Activated naive CD8-positive, alpha-beta T cell (primary cell): ENCODE measurements around the gene HBS1L.

Experiments
- H3K27ac Mint-ChIP-seq: one replicate; pipeline ENCODE4 v1.8.0; 2021; ENCODE audit warnings: mixed read lengths
- H3K27me3 Mint-ChIP-seq: one replicate; pipeline ENCODE4 v1.8.0; 2021; ENCODE audit warnings: mixed read lengths
- H3K36me3 Mint-ChIP-seq: one replicate; pipeline ENCODE4 v1.8.0; 2021; ENCODE audit warnings: mixed read lengths
- H3K4me1 Mint-ChIP-seq: one replicate; pipeline ENCODE4 v1.8.0; 2021; ENCODE audit warnings: low read depth, mixed read lengths
- H3K4me3 Mint-ChIP-seq: one replicate; pipeline ENCODE4 v1.8.0; 2021; ENCODE audit warnings: mild to moderate bottlenecking, mixed read lengths
- H3K9me3 Mint-ChIP-seq: one replicate; pipeline ENCODE4 v1.8.0; 2021; ENCODE audit warnings: low read depth, mixed read lengths

HBS1L gene

GRCh38 chr6:134982161-134982560 lies 72.5 kb downstream of the HBS1L start:
- Mint-ChIP-seq H3K4me3 (no peak overlapping the region), H3K4me1 (peaks cover 49% of the 10 kb centered on the region), H3K27ac (no peak overlapping the region), H3K9me3 (no peaks in the 10 kb centered on the region), H3K36me3 (peaks cover 38% of the 10 kb centered on the region), H3K27me3 (no peaks in the 10 kb centered on the region)

GRCh38 chr6:134980846-134981245 lies 73.8 kb downstream of the HBS1L start:
- peaks cover 47% of the 10 kb centered on the region for H3K36me3 Mint-ChIP-seq
- H3K27ac Mint-ChIP-seq = peak overlapping the region; percentile 85
- H3K4me1 Mint-ChIP-seq = peaks cover 49% of the 10 kb centered on the region
- no peaks in the 10 kb centered on the region for H3K27me3 Mint-ChIP-seq
- H3K4me3 Mint-ChIP-seq = peak overlapping the region; percentile 49
- H3K9me3 Mint-ChIP-seq = no peaks in the 10 kb centered on the region

GRCh38 chr6:134979142-134979541 lies 75.5 kb downstream of the HBS1L start:
- Mint-ChIP-seq H3K27ac (peak overlapping the region; percentile 83), H3K4me1 (peaks cover 43% of the 10 kb centered on the region), H3K9me3 (no peaks in the 10 kb centered on the region), H3K4me3 (peak overlapping the region; percentile 56), H3K36me3 (peaks cover 49% of the 10 kb centered on the region), H3K27me3 (no peaks in the 10 kb centered on the region)

DNA sequence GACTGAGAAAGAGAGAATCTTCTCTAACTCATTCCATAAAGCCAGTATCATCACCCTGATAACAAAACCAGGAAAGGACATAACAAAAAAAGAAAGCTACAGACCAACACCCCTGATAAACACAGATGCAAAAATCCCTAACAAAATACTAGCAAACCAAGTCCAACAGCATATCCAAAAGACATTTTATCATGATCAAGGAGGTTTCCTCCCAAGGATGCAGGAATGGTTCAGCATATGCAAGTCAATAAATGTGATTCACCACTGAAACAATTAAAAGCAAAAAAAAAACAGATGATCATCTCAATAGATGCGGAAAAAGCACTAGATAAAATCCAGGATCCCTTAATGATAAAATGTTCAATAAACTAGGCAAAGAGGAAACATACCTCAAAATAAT lies 80.3 kb downstream of the HBS1L start:
- Mint-ChIP-seq H3K4me3 (no peak overlapping the region), H3K36me3 (peaks cover 38% of the 10 kb centered on the region), H3K27ac (no peak overlapping the region), H3K4me1 (peaks cover 9% of the 10 kb centered on the region), H3K9me3 (no peaks in the 10 kb centered on the region), H3K27me3 (no peaks in the 10 kb centered on the region)

- peaks cover 2% of the 10 kb centered on the region for H3K4me1 Mint-ChIP-seq
- no peaks in the 10 kb centered on the region for H3K9me3 Mint-ChIP-seq
- H3K36me3 Mint-ChIP-seq = peaks cover 29% of the 10 kb centered on the region
- H3K27me3 Mint-ChIP-seq = no peaks in the 10 kb centered on the region
- no peak overlapping the region for H3K4me3 Mint-ChIP-seq
- H3K27ac Mint-ChIP-seq = no peak overlapping the region
Measured at GRCh38 chr6:134967711-134968110, 86.9 kb downstream of the HBS1L start.

- peaks cover 47% of the 10 kb centered on the region for H3K36me3 Mint-ChIP-seq
- no peak overlapping the region for H3K27ac Mint-ChIP-seq
- peaks cover 3% of the 10 kb centered on the region for H3K9me3 Mint-ChIP-seq
- peaks cover 2% of the 10 kb centered on the region for H3K4me1 Mint-ChIP-seq
- H3K27me3 Mint-ChIP-seq = no peaks in the 10 kb centered on the region
- H3K4me3 Mint-ChIP-seq = no peak overlapping the region
Measured at GRCh38 chr6:134964451-134965203, 90.0 kb downstream of the HBS1L start.

- Mint-ChIP-seq H3K36me3 (peaks cover 52% of the 10 kb centered on the region), H3K4me1 (no peaks in the 10 kb centered on the region), H3K27ac (no peak overlapping the region), H3K9me3 (peaks cover 3% of the 10 kb centered on the region), H3K27me3 (no peaks in the 10 kb centered on the region), H3K4me3 (no peak overlapping the region)
Measured at GRCh38 chr6:134962421-134962820, 92.2 kb downstream of the HBS1L start.

DNA sequence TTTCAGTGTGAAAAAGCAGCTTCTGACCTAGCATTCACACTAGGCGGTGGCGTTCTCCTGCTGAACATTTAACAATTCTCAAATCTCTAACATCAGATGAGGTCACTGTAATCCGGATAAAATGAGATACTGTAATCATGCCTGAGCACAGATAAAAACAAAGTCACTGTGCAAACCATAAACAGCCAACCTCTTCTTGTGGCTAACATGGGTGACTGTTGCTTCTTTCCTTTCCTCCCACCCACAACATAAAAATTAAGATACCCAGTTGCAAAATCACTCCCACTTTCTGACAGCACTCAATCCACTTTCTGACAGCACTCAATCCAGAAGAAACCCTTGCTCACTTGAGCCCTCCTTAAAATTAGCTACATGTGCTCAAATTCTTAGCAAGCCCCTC lies 93.3 kb downstream of the HBS1L start:
- H3K4me3 Mint-ChIP-seq = no peak overlapping the region
- H3K4me1 Mint-ChIP-seq = peaks cover 6% of the 10 kb centered on the region
- H3K27ac Mint-ChIP-seq = no peak overlapping the region
- no peaks in the 10 kb centered on the region for H3K27me3 Mint-ChIP-seq
- peaks cover 3% of the 10 kb centered on the region for H3K9me3 Mint-ChIP-seq
- peaks cover 49% of the 10 kb centered on the region for H3K36me3 Mint-ChIP-seq

DNA sequence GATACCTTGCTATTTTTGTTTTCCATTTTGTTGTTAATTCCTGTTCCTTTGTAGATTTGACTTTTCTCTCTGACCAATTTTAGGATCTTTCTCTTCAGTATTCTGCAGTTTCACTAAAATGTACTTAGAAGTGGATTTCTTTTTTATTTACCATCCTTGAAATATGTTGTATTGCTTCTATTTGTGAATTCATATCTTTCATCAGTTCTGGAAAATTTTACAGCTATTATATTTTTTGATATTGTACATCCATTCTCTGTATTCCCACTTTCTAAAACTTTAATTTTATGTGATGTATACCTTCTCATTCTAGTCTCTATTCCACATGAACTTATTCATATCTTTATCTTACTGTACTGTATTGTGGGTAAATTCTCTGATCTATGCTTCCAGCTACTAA lies 95.0 kb downstream of the HBS1L start:
- H3K36me3 Mint-ChIP-seq = peaks cover 46% of the 10 kb centered on the region

GRCh38 chr6:134956676-134957075 lies 97.9 kb downstream of the HBS1L start:
- H3K27ac Mint-ChIP-seq = no peak overlapping the region
- H3K9me3 Mint-ChIP-seq = peaks cover 3% of the 10 kb centered on the region
- peaks cover 27% of the 10 kb centered on the region for H3K36me3 Mint-ChIP-seq
- no peaks in the 10 kb centered on the region for H3K27me3 Mint-ChIP-seq
- no peak overlapping the region for H3K4me3 Mint-ChIP-seq
- H3K4me1 Mint-ChIP-seq = peaks cover 11% of the 10 kb centered on the region

More for the DNA sequence above, 95.0 kb downstream of the HBS1L start:
- Mint-ChIP-seq H3K27ac (no peak overlapping the region), H3K9me3 (peaks cover 3% of the 10 kb centered on the region), H3K4me1 (peaks cover 11% of the 10 kb centered on the region), H3K4me3 (no peak overlapping the region), H3K27me3 (no peaks in the 10 kb centered on the region)

- Mint-ChIP-seq H3K9me3 (no peaks in the 10 kb centered on the region), H3K27me3 (no peaks in the 10 kb centered on the region), H3K27ac (no peak overlapping the region), H3K4me3 (no peak overlapping the region), H3K4me1 (peaks cover 11% of the 10 kb centered on the region), H3K36me3 (peaks cover 21% of the 10 kb centered on the region)
Measured at GRCh38 chr6:134956032-134956431, 98.6 kb downstream of the HBS1L start.

GRCh38 chr6:134954272-134955000 lies 100.2 kb downstream of the HBS1L start:
- H3K4me3 Mint-ChIP-seq = no peak overlapping the region
- H3K4me1 Mint-ChIP-seq = peaks cover 11% of the 10 kb centered on the region
- no peaks in the 10 kb centered on the region for H3K9me3 Mint-ChIP-seq
- H3K27me3 Mint-ChIP-seq = no peaks in the 10 kb centered on the region
- H3K27ac Mint-ChIP-seq = no peak overlapping the region
- H3K36me3 Mint-ChIP-seq = peaks cover 11% of the 10 kb centered on the region

DNA sequence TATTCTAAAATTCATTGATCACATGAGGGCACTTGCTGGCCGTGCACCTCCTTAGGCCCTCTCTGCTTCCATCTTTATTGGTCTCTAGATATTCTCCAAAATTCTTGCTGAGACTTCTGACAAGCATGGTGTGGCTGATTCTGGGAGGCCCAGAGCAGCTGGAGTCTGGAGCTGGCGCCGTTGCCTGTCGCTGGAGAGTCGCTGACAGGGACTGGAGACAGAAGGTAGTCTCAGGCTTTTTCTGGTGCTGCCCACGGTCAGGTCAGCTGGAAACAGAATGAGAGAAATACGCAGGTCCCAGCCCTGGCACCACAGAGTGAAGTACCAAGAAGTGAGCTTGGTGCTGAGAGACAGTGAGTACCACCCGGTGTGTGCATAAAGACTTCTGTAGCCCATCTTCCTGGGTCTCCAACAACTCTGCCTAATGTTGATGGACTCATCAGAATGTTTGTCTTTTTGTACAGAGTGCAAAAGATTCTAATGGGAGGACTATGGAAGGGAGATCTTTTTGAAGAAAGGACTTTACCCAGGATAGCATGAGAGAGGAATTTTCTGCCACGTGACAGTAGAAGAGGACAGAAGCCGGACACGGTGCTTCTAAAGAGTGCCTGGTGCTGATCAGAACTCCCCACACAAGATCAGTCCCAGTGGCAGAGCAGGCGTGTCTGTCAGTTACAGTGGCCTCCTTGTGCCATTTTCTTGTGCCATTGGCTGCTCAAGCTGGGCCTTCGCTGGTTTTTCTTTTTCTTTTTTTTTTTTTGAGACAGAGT lies 102.9 kb downstream of the HBS1L start:
- Mint-ChIP-seq H3K27ac (no peak overlapping the region), H3K27me3 (no peaks in the 10 kb centered on the region), H3K36me3 (no peaks in the 10 kb centered on the region), H3K4me1 (peaks cover 8% of the 10 kb centered on the region), H3K9me3 (no peaks in the 10 kb centered on the region), H3K4me3 (no peak overlapping the region)

DNA sequence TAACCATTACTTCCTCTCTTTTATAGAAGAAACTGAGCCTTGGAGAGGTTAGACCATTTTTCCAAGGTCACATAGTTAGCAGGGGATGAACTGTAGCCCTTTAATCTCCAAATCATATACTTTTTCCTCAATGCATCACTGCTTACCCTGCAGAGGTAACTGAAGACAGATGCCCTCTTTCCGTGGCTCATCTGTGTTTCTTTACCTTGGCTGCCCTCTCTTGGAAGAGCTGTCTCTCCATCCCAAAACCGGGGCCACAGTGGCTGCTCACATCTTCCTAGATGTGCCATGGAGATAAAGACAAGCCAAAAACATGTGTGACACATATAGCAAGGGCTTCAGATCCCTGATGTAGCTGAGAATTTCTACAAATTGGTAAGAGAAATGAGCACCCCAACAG lies 104.1 kb downstream of the HBS1L start:
- Mint-ChIP-seq H3K27ac (no peak overlapping the region), H3K4me3 (no peak overlapping the region), H3K4me1 (peaks cover 4% of the 10 kb centered on the region), H3K36me3 (no peaks in the 10 kb centered on the region), H3K9me3 (no peaks in the 10 kb centered on the region), H3K27me3 (no peaks in the 10 kb centered on the region)

DNA sequence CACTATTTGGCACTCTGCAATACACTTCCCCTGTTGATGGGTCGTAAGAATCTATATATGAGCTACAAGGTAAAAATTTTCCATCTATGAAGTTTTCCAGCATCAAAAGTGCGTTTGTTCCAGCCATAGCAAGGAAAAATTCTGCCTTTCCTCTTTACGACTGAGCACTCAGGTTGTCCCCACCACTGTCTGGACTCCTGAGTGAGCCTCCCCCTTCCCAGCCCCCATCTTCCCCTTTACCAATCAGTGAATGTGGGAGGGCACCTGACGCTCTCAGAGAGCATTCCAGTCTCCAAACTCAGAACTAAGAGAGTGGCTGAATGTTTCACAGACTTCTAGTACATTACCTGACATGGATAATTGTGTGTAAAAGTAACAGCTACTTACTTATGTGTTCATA lies 104.7 kb downstream of the HBS1L start, which contains the start of gene ALDH8A1:
Gene ALDH8A1 (minus strand): TSS at position 175 of the 400 bp plus-strand sequence. CDS start 48 bp downstream, at position 127.
- no peaks in the 10 kb centered on the region for H3K9me3 Mint-ChIP-seq
- no peaks in the 10 kb centered on the region for H3K36me3 Mint-ChIP-seq
- no peaks in the 10 kb centered on the region for H3K4me1 Mint-ChIP-seq
- H3K4me3 Mint-ChIP-seq = no peak within 1 kb of the TSS
- H3K27ac Mint-ChIP-seq = no peak within 1 kb of the TSS
- H3K27me3 Mint-ChIP-seq = no peaks in the 10 kb centered on the region
